T-cell (primary cell): Measurements from ENCODE around the gene DECR2. TPM values are rescaled to one million over a fixed set of nuclear protein-coding genes. Genes with fewer than 3 reads are reported as not detected.

Experiments used
- ATAC-seq, 4 experiments: fragments of 200-7000 bp in 3 of 4; fragments of 150-1000 bp in 1 of 4; cut with Tn5 transposase; replicated peaks in 1 of 4; 1 replicate in 3 of 4; 2 replicates in 1 of 4; pipeline ENCODE4 v1.10.0; 2021; ENCODE audit warnings: moderate library complexity in 3 of 4, mild to moderate bottlenecking in 2 of 4, moderate number of reproducible peaks in 1 of 4
- CTCF ChIA-PET, 2 donors: fragments of 300-600 bp; sonication (Branson Sonifier 250); formaldehyde crosslinking; loops; one replicate each; lab custom pipeline; 2022; ENCODE audit warnings: antibody characterized with exemption in 2 of 2; lab: Charles Lee
- POLR2A ChIA-PET, 2 donors: fragments of 300-600 bp; sonication (Branson Sonifier 250); formaldehyde crosslinking; loops; one replicate each; lab custom pipeline; 2022; ENCODE audit warnings: antibody characterized with exemption in 2 of 2; lab: Charles Lee
- DNase-seq, 35 experiments: peaks; one replicate each; pipeline versions ENCODE4 v3.0.0 to v3.0.0-alpha.2; 2013 to 2023
- H3K27ac ChIP-seq: one replicate; pipeline ENCODE4 v1.5.1; 2013; ENCODE audit warnings: low read length
- H3K27me3 ChIP-seq, 2 experiments: replicated peaks in 1 of 2; 1 replicate in 1 of 2; 2 replicates in 1 of 2; pipeline versions ENCODE4 v1.6.1 to v1.7.0; 2013; ENCODE audit warnings: low read length in 1 of 2, mixed read lengths in 1 of 2; ENCODE audit not compliant: control insufficient read depth in 2 of 2, insufficient read depth in 2 of 2; ENCODE audit errors: extremely low read depth in 1 of 2
- H3K36me3 ChIP-seq, 2 donors: 1 replicate in 1 of 2; 2 replicates in 1 of 2; pipeline versions ENCODE4 v1.6.1 to v1.7.0; 2013; ENCODE audit warnings: low read length in 1 of 2; ENCODE audit not compliant: control insufficient read depth in 2 of 2, insufficient read depth in 1 of 2; ENCODE audit errors: extremely low read depth in 1 of 2
- H3K4me1 ChIP-seq, 2 experiments: 1 replicate in 1 of 2; 2 replicates in 1 of 2; pipeline versions ENCODE4 v1.6.1 to v1.7.0; 2013; ENCODE audit warnings: low read length in 2 of 2, mixed read lengths in 1 of 2; ENCODE audit not compliant: insufficient read depth in 2 of 2, control insufficient read depth in 1 of 2; ENCODE audit errors: extremely low read depth in 1 of 2
- H3K4me3 ChIP-seq, 2 donors: 1 replicate in 1 of 2; 2 replicates in 1 of 2; pipeline versions ENCODE4 v1.5.1 to v1.7.0; 2013; ENCODE audit warnings: mild to moderate bottlenecking in 2 of 2, low read length in 1 of 2, moderate library complexity in 1 of 2; ENCODE audit not compliant: control insufficient read depth in 1 of 2; ENCODE audit errors: extremely low read depth in 1 of 2
- H3K9me3 ChIP-seq: 2 replicates; pipeline ENCODE4 v1.7.0; 2013
- H3K27ac Mint-ChIP-seq, 2 donors: one replicate each; pipeline ENCODE4 v1.8.0; 2020 to 2021; ENCODE audit warnings: mild to moderate bottlenecking in 2 of 2, mixed read lengths in 2 of 2
- H3K27me3 Mint-ChIP-seq, 2 donors: one replicate each; pipeline ENCODE4 v1.8.0; 2021 to 2022; ENCODE audit warnings: mixed read lengths in 2 of 2
- H3K36me3 Mint-ChIP-seq: one replicate; pipeline ENCODE4 v1.8.0; 2021; ENCODE audit warnings: mixed read lengths
- H3K4me1 Mint-ChIP-seq, 3 donors: one replicate each; pipeline ENCODE4 v1.8.0; 2020 to 2022; ENCODE audit warnings: mixed read lengths in 3 of 3, mild to moderate bottlenecking in 1 of 3
- H3K4me3 Mint-ChIP-seq, 3 donors: one replicate each; pipeline ENCODE4 v1.8.0; 2020 to 2022; ENCODE audit warnings: mild to moderate bottlenecking in 3 of 3, mixed read lengths in 3 of 3, moderate library complexity in 3 of 3
- H3K9me3 Mint-ChIP-seq, 3 donors: one replicate each; pipeline ENCODE4 v1.8.0; 2020 to 2022; ENCODE audit warnings: mixed read lengths in 3 of 3
- WGBS: methylation state at CpG from one replicate; pipeline ENCODE4 v1.1.5; 2013; ENCODE audit warnings: missing lambda C conversion rate; ENCODE audit not compliant: insufficient coverage; 5-methylcytosine and 5-hydroxymethylcytosine counted together
- total RNA-seq, 35 experiments: library from RNA in 6 of 35; stranded (reverse) in 6 of 35; fragments of 120-200 nt in 1 of 35; gene quantifications; one replicate each; pipeline versions ENCODE4 v1.2.1 to v1.2.4 and lab custom pipeline; 2013 to 2026

DECR2 gene
- total RNA-seq, 5 donors from 2014 or later (not counting 1 experiment from before 2014, with no cell fraction given): 10.5 to 17.6 (median 11.3) TPM

- ATAC-seq (no peak), DNase-seq (no peak)
- Mint-ChIP-seq H3K27me3 (no peaks in the 10 kb centered on the region), H3K36me3 (no peaks in the 10 kb centered on the region), H3K4me3 (no peak overlapping the region), H3K27ac (no peak overlapping the region), H3K4me1 (peaks cover 5 to 14% (median 11%) of the 10 kb centered on the region in 3 donors), H3K9me3 (no peaks in the 10 kb centered on the region)
- no peaks in the 10 kb centered on the region for H3K27me3 ChIP-seq
- H3K9me3 ChIP-seq: no peaks in the 10 kb centered on the region
- no peak overlapping the region for H3K4me3 ChIP-seq
- H3K4me1 ChIP-seq: no peaks in the 10 kb centered on the region
- CTCF ChIA-PET: no interaction called here
- no peaks in the 10 kb centered on the region for H3K36me3 ChIP-seq
- POLR2A ChIA-PET: interaction anchor here in 1 of 2 donors (0.7 kb wide), 1 partner anchor 199 kb away, joined by 4 read pairs; no protein-coding TSS in a partner anchor
- H3K27ac ChIP-seq: no peak overlapping the region
- WGBS: 89% methylated on average over 10 of the region's 13 CpGs
These were observed 52.8 kb downstream of the DECR2 start for GRCh38 chr16:454397-454940.

- CTCF ChIA-PET: interaction anchor here in 1 of 2 donors (0.6 kb wide), 1 partner anchor 40 kb away, joined by 3 read pairs; no protein-coding TSS in a partner anchor
- no peaks in the 10 kb centered on the region for H3K27me3 ChIP-seq
- 86% methylated on average over 1 of the region's 12 CpGs for WGBS
- POLR2A ChIA-PET: no interaction called here
- no peaks in the 10 kb centered on the region for H3K4me1 ChIP-seq
- H3K36me3 ChIP-seq: no peaks in the 10 kb centered on the region
- no peaks in the 10 kb centered on the region for H3K9me3 Mint-ChIP-seq
- H3K4me1 Mint-ChIP-seq: peaks cover 5 to 14% (median 9%) of the 10 kb centered on the region in 3 donors
- H3K4me3 Mint-ChIP-seq: no peak overlapping the region
- H3K27ac Mint-ChIP-seq: no peak overlapping the region
- DNase-seq (no peak), ATAC-seq (no peak)
- no peaks in the 10 kb centered on the region for H3K36me3 Mint-ChIP-seq
- H3K4me3 ChIP-seq: no peak overlapping the region
- no peak overlapping the region for H3K27ac ChIP-seq
- no peaks in the 10 kb centered on the region for H3K27me3 Mint-ChIP-seq
- no peaks in the 10 kb centered on the region for H3K9me3 ChIP-seq
These were observed 53.8 kb downstream of the DECR2 start for GRCh38 chr16:455453-455852.

- WGBS: 94% methylated on average over 8 of the region's 11 CpGs
- ChIA-PET CTCF (no interaction called here), POLR2A (interaction anchor here in 1 of 2 donors (0.5 kb wide), 1 partner anchor 7 kb away, joined by 6 read pairs; no protein-coding TSS in a partner anchor)
- Mint-ChIP-seq H3K27me3 (no peaks in the 10 kb centered on the region), H3K27ac (no peak overlapping the region), H3K4me1 (peaks cover 5 to 12% (median 8%) of the 10 kb centered on the region in 3 donors), H3K4me3 (no peak overlapping the region), H3K9me3 (no peaks in the 10 kb centered on the region), H3K36me3 (peaks cover 5% of the 10 kb centered on the region)
- Histone ChIP-seq H3K4me1 (no peaks in the 10 kb centered on the region), H3K36me3 (peaks cover 2 to 4% of the 10 kb centered on the region in 2 donors), H3K27ac (no peak overlapping the region), H3K27me3 (no peaks in the 10 kb centered on the region), H3K4me3 (no peak overlapping the region), H3K9me3 (no peaks in the 10 kb centered on the region)
- ATAC-seq (no peak), DNase-seq (no peak)
These were observed 55.3 kb downstream of the DECR2 start for GRCh38 chr16:456891-457483.

- DNase-seq: no peak
- no peak overlapping the region for H3K4me3 ChIP-seq
- no peak overlapping the region for H3K27ac Mint-ChIP-seq
These were observed 56.2 kb downstream of the DECR2 start for GRCh38 chr16:457732-458400.

DNA sequence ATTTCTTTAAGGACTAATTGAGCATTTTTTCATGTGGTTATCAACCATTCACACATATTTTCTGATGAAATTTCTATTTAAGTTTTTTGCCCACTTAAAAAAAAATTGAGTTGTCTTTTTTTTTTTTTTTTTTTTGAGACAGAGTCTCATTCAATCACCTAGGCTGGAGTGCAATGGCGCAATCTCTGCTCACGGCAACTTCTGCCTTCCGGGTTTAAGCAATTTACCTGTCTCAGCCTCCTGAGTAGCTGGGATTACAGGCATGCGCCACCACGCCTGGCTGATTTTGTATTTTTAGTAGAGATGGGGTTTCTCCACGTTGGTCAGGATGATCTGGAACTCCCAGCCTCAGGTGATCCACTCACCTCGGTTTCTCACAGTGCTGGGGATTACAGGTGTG lies 58.1 kb downstream of the DECR2 start:
- ChIA-PET CTCF (no interaction called here), POLR2A (no interaction called here)
- Mint-ChIP-seq H3K27ac (no peak overlapping the region), H3K4me3 (no peak overlapping the region), H3K27me3 (no peaks in the 10 kb centered on the region), H3K36me3 (peaks cover 12% of the 10 kb centered on the region), H3K4me1 (peaks cover 2 to 5% (median 4%) of the 10 kb centered on the region in 3 donors), H3K9me3 (no peaks in the 10 kb centered on the region)
- Histone ChIP-seq H3K4me3 (no peak overlapping the region), H3K4me1 (no peaks in the 10 kb centered on the region), H3K36me3 (peaks cover 6 to 15% of the 10 kb centered on the region in 2 donors), H3K9me3 (no peaks in the 10 kb centered on the region), H3K27ac (no peak overlapping the region), H3K27me3 (no peaks in the 10 kb centered on the region)
- no peak for ATAC-seq
- DNase-seq: no peak
- WGBS: no CpG with 5 or more reads among the region's 7 CpGs

More at GRCh38 chr16:457732-458400, 56.2 kb downstream of the DECR2 start:
- no peak overlapping the region for H3K27ac ChIP-seq
- Mint-ChIP-seq H3K4me3 (no peak overlapping the region), H3K27me3 (no peaks in the 10 kb centered on the region), H3K9me3 (no peaks in the 10 kb centered on the region), H3K4me1 (peaks cover 5 to 12% (median 8%) of the 10 kb centered on the region in 3 donors), H3K36me3 (peaks cover 9% of the 10 kb centered on the region)
- H3K27me3 ChIP-seq: no peaks in the 10 kb centered on the region
- POLR2A ChIA-PET: interaction anchor here in 1 of 2 donors (0.5 kb wide), 1 partner anchor 8 kb away, joined by 6 read pairs; no protein-coding TSS in a partner anchor
- peaks cover 5 to 9% of the 10 kb centered on the region in 2 donors for H3K36me3 ChIP-seq
- no peaks in the 10 kb centered on the region for H3K4me1 ChIP-seq
- no peaks in the 10 kb centered on the region for H3K9me3 ChIP-seq
- WGBS: 90% methylated on average over 12 of the region's 14 CpGs
- CTCF ChIA-PET: no interaction called here
- no peak for ATAC-seq

DNA sequence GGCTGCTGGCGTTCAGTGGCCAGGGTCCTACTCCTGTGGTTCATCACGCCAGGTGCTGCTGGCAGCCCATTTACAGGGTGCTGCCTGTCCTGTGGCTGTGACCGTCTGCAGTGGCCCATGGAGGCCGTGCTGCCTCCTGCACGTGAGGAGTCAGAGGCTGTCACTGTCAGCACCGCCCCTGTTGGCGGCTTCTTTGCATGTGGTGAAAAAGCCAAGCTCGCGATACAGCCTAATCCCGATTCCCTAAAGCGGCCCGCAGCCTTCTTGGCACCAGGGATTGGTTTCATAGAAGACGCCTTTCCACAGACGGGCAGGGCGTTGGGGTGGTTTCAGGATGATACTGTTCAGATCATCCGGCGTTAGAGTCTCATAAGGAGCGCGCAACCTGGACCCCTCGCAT lies 59.1 kb downstream of the DECR2 start:
- no peak overlapping the region for H3K27ac ChIP-seq
- ATAC-seq (no peak), DNase-seq (no peak)
- Mint-ChIP-seq H3K4me3 (no peak overlapping the region), H3K9me3 (no peaks in the 10 kb centered on the region), H3K27ac (no peak overlapping the region), H3K4me1 (peaks cover 2 to 5% (median 4%) of the 10 kb centered on the region in 3 donors), H3K27me3 (no peaks in the 10 kb centered on the region), H3K36me3 (peaks cover 12% of the 10 kb centered on the region)
- CTCF ChIA-PET: interaction anchor here in 1 of 2 donors (0.6 kb wide), 1 partner anchor 11 kb away, joined by 3 read pairs; no protein-coding TSS in a partner anchor
- peaks cover 6 to 15% of the 10 kb centered on the region in 2 donors for H3K36me3 ChIP-seq
- WGBS: 96% methylated on average over 18 of the region's 20 CpGs
- H3K4me1 ChIP-seq: no peaks in the 10 kb centered on the region
- POLR2A ChIA-PET: no interaction called here
- no peaks in the 10 kb centered on the region for H3K9me3 ChIP-seq
- no peaks in the 10 kb centered on the region for H3K27me3 ChIP-seq
- no peak overlapping the region for H3K4me3 ChIP-seq
